GM20000 (cell line): ENCODE results near the gene ISM1.
"Not testable (repeated sequence)": the region's sequence is repeated elsewhere in the genome, so short reads cannot be mapped to it uniquely, and the experiment has no call there.

Experiments used
- DNase-seq: peaks from one replicate; pipeline ENCODE4 v3.0.0; 2012; ENCODE audit warnings: low spot score
- TF ChIP-seq, protein P1 (sequence below): IDR thresholded peaks from 2 replicates; pipeline ENCODE4 v1.5.1; 2012; ENCODE audit warnings: mild to moderate bottlenecking, control low read depth; ENCODE audit errors: extremely low read depth, missing control alignments

Gene ISM1

DNA sequence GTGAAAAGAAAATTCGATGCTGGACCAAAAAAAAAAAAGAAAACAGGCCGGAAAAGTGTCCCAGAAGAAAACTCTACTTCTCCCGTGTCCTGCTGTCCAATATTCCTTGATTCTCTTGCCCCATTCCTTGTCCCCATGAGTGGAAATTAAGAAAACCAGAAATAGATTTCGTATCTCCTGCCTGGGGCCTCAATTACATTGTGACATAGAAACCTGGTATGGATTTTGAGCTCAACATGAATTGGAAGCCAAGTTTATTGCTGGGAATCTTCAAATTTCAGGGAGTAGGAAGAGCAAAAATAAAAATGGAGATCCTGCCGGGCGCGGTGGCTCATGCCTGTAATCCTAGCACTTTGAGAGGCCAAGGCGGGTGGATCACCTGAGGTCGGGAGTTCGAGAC is 11.9 kb downstream of the ISM1 start:
- no peak for DNase-seq
- TF ChIP-seq, protein P1, sequence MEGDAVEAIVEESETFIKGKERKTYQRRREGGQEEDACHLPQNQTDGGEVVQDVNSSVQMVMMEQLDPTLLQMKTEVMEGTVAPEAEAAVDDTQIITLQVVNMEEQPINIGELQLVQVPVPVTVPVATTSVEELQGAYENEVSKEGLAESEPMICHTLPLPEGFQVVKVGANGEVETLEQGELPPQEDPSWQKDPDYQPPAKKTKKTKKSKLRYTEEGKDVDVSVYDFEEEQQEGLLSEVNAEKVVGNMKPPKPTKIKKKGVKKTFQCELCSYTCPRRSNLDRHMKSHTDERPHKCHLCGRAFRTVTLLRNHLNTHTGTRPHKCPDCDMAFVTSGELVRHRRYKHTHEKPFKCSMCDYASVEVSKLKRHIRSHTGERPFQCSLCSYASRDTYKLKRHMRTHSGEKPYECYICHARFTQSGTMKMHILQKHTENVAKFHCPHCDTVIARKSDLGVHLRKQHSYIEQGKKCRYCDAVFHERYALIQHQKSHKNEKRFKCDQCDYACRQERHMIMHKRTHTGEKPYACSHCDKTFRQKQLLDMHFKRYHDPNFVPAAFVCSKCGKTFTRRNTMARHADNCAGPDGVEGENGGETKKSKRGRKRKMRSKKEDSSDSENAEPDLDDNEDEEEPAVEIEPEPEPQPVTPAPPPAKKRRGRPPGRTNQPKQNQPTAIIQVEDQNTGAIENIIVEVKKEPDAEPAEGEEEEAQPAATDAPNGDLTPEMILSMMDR: no peak

DNA sequence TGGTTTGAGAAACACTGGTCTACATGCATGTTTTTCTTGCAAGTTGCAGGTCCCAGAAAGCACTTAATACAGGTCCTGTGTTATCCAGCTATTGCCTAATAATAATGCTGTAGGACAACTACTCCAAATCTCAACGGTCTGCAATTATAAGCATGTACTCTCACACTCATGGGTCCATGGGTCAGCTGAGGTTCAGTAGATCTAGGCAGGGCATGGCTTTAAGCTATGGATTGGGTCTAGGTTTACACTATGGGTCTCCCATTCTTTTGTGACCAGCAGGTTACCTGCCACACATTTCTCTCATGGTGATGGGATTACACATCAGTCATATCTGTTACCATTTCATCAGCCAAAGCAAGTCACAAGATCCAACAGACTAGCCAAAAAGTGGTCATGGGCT is 13.9 kb downstream of the ISM1 start:
- TF ChIP-seq, protein P1: no peak
- DNase-seq: no peak

DNA sequence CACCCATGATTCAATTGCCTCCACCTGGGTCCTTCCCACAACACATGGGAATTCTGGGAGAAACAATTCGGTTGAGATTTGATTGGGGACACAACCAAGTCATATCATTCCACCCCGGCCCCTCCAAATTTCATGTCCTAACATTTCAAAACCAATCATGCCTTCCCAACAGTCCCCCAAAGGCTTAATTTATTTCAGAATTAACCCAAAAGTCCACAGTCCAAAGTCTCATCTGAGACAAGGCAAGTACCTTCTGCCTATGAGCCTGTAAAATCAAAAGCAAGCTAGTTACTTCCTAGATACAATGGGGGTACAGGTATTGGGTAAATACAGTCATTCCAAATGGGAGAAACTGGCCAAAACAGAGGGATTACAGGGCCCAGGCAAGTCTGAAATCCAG is 15.3 kb downstream of the ISM1 start:
- not testable (repeated sequence) for DNase-seq

DNA sequence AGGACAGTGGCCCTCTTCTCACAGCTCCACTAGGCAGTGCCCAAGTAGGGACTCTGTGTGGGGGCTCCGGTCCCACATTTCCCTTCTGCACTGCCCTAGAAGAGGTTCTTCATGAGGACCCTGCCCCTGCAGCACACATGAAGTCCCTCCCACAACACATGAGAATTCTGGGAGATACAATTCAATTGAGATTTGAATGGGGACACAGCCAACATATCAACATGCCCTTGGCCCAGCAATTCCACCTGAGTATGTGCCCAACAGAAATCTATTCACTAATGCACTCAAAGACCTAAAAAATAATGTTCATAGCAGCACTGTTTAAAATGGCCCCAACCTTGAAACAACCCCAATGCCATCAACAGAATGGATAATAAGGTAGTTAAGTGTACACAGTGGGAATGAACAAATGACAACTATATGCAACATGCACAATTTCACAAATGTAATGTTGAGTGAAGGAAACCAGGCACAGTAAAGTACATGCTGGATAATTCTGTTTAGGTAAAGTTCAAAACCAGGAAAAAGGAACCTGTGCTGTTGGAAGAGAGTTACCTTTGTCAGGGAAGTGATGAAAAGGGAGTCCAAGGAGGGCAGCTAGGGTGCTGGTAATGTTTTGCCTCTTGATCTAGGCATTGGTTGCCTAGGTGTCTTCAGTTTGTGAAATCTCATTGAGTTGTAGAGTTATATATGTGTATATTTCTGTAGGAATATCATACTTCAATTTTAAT is 16.1 kb downstream of the ISM1 start:
- TF ChIP-seq, protein P1: no peak
- DNase-seq: no peak

DNA sequence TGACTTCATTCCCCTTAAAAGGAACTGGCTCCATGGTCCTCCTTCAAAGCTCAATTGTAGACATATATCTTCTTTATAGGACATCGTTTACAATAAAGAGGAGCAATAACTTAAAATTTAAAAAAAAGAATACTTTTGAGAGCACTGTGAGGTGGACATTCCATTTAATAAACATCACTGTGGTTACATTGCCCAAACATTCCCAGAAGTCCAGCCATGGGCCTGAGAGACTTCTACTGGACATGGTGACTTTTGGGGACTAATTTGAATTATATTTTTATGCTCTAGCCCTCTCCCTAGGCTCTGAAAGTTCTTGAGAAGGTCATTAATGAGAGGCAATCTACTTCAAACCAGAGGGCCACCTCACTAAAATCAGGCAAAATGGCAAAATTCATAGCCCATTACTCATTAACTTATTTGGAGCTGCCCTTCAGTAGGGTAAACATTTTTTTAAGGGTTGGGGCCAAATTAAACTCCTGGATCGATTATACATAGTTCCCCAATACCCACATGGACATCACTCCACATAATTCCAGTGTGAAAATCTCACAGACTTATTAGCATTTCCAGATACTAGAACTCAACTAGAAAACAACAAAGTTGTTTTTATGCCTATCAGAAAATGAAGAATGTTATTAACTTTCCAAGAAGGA is 17.1 kb downstream of the ISM1 start:
- TF ChIP-seq, protein P1: no peak
- DNase-seq: no peak

DNA sequence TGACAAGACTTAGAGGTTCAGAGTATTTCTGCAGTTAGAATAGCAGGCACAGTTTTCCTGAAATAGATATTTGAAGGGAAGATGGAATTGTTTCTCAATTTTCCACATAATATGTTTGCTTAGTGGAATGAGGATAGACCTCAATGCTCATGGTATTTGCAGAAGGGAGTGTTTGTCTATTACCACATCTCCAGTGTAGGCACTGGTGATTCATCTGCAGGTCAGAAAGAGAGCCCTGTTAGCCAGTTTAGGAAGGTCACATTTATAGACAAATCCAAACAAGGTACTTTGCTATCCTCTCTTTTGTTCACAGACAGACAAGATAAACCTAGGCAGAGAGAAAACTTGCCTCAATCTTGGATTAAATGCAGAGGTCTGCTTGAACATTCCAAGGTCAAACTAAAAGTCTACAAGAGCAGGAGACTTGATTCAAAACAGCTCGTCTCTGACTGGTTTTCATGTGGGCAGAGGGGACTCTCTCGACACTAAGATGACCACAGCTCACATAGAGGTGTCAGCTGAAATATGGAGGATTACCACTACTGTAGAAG is 22.8 kb downstream of the ISM1 start:
- no peak for DNase-seq
- TF ChIP-seq, protein P1: no peak

DNA sequence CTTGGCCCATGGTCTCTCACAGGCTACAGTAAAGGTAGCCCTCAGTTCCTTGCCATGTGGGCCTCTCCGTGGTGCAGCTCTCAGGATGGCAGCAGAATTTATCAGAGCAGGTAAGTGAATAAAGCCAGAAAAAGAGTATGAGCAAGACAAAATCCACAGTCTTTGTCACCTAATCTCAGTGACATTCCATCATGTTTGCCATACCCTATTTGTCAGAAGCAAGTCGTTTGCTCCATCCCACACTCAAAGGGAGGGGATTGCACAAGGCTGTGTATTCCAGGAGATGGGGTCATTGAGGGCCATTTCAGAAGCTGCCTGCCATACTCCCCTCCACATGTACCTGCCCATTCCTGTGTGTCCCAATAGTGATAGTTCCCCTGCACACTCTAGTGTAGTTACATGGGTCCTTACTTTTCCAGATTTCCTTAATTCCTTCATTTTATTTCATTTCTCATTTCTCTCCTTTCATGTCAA is 24.2 kb downstream of the ISM1 start:
- TF ChIP-seq, protein P1: no peak
- no peak for DNase-seq
